Stimulated activated CD8-positive, alpha-beta memory T cell treated with anti-CD3 and anti-CD28 coated beads, Interleukin-15, amount 100 ng/mL, for 24 hours (primary cell): ENCODE data around the gene ZBTB7C.
"Not testable (repeated sequence)": the region's sequence is repeated elsewhere in the genome, so short reads cannot be mapped to it uniquely, and the experiment has no call there.

ENCODE experiments used
- DNase-seq: peaks from one replicate; pipeline ENCODE4 v3.0.0-alpha.2; 2020; ENCODE audit warnings: low read depth

Gene ZBTB7C

DNA sequence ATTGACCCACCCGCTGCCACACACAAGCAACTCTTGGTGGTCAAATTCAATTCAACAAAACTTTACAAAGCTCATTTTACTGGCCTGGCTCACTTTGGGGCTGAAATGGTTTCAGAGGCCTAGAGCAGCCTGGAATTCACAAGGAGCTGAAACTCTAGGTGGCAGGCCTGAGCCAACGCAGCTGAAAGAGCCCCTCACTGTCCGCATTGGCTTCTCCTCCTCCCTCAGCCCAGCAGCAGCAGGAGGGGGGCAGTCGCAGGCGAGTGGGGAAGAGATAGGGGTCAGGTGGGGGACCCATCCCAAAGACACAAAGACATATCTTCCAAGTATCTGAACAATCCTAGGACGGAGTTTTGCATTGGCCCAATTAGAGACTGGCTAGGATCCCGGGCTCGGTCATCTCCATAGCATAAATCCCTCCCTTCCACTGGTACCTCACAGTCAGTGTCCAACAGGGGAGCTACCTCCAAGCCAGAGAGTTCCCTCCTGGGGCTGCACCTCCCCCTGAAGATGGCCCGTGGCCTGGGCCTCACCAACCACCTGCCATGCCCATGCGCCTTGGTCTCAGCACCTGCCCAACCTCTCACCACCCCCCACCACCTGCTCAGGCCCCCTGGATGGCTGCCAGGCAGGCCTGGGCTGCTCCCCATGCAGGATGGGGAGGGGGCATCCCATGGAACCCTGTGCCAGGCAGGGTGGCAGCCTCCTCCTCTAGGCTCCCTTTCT, 113.4 kb downstream of the ZBTB7C start:
- no peak for DNase-seq

DNA sequence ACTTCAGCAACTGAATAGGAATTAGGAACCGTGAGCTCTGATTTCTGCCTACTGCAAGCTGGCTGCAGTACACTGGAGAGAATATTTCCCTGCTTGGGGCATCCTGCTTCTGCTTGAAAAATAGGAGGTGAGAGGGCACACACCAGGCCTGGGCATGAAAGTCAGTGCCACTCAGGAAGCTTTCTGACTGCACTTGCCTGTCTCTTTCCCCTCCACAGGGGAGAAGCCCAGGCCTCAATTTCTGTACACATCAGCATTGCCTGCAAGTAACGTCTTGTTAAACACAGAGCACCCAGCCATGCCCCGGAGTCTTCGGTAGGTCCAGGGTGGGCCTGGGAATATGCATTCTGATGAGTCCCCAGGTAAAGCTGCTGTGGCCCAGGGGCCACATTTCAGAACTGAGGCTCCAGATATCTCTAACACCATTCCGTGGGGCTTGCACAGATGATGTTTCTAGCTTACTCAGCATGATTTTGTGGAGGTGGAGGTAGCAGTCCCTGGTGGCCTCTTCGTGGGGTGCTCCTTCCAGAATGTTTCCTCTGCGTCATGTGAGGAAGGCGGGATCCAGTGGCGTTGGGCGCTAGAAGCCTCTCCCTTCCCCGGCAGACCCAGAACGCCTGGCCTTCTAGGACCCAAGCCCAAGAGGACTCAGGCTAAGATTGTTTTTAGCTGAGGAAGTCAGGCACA, 114.1 kb downstream of the ZBTB7C start:
- DNase-seq = no peak

DNA sequence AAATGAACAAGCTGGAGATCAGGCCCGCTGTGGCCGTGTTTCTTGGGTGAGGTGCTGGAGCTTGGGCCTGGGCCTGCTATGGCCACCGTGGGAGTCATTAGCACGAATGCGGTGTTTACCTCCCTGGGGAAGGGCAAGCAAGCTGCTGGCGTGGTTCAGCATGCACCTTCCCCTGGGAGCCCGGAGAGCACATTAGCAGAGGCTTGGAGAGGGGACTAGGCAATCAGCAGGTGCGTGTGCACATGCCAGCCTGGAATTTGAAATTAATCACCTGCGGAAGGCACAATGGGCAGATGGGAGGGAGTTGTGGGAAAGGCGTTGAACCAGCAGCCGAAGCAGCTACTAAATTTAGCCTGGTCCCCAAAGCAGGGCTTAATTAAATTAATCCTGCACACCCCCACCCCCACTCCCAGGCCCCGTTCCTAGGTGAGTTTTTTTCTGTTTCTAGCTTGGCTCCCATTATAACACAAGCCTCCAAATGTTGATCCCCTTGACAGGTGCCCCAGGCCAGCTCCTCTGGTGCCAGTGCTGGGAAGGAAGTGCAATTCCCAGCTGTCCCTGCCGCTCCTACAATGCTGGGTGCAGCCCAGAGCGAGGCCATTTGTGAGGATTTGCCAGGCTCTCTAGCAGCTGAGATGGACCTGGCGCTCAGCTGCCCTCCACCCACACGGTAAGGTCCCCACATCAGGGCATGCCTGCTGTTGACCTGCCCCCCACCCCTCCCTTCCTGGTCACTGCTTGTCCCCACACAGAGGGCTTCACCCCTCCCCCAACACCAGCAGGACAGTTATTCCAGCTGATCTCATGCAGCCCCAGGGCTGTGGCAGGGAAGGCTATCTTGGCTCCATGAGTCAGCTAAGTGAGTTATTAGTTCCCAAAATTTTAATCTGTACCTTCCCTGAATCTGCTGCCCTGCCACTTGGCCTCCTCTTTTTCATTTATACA, 115.0 kb downstream of the ZBTB7C start:
- no peak for DNase-seq

DNA sequence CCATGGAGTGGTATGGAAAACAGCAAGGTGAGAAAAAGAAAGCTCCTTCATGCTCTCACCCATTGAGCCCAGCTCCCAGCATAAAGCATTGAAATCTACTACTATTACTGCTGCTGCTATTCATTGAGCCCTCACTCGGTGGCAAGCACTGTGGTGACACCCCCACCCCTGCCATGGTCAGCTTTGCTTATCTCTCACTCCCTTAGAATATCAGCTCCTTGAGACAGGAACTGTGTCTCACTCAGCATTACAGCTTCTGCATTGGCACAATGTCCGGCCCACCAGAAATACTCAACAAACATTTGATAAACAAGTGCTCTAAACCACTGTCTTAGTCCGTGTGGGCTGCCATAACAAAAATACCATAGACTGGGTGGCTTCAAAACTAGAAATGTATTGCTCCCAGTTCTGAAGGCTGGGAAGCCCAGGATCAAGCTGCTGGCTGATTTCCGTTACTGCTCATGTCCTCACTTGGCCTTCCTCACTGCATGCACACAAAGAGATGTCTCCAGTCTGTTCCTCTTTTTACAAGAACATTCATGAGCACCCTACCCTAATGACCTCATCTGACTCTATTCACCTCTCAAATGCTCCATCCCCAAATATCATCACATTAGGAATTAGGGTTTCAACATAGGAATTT, 116.3 kb downstream of the ZBTB7C start:
- no peak for DNase-seq

DNA sequence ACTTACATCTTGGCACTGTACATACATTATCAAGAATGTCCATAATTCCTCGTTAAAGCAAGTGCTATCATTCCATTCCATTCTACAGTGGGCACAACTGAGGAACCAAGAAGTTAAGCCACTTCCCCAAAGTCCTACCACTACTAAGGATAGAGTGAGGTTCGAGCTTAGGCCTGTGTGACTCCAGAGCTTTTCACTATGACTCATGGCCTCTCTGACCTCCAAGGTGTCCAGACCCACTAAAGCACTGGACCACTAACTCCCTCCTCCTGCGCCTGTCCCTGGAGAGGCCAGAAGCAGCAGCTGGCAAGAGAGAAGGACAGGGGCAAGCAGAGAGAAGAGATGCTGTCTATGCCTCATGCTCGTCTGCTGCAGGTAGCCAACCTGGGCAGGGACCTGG, 117.0 kb downstream of the ZBTB7C start:
- DNase-seq = no peak

DNA sequence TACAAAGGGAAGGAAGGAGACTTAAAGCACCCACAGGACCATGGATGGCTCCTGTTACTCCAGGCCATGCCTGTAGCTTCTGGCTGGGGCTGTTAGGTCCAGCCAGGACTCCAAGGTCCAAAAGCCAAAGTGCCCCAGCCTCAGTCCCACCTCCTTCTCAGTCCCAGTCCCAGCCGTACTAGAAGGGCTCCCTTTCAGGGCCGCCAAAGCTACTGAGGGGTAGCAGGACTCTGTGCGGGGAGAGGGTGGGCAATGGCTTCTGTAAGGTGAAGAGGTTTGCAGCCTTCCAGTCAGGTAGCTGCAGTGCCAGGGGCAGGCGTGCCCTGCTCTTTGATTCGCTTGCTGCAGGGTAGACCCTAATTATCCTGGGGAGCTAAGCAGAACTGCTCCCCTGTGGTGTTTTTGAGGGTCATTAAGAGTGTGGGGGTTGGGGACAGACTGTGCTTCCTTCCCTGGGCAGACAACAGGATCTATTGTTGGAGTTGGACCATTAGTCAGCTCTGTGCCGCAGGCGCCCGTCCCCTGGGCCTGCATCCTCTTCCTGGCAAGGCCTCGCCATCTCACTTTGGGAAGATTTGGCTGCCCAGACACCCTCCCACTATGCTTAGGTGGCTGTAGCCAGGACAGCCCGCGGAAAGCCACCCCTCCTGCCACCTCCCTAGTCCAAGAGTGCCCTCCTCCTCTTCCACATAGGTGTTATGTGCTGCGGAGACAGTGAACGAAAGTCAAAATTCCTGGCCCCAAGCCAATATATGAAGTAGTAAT, 118.8 kb downstream of the ZBTB7C start:
- DNase-seq = no peak

DNA sequence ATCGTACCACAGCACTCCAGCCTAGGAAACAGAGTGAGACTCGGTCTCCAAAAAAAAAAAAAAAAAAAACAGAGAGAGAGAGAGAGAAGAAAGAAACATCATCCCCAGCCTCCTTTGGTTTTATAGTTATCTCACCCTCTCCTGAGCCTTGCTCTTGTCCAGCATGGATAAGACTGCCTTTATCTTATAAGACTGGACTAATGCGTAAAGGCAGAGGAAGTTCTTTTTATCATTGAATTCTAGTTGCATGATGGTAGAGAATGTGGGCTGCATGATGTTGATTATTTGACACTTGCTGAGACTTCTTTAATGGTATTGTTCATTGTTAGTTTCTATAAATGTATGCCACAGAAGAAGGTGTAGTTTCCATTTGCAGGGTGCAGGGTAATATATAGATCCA, 124.4 kb downstream of the ZBTB7C start:
- no peak for DNase-seq

DNA sequence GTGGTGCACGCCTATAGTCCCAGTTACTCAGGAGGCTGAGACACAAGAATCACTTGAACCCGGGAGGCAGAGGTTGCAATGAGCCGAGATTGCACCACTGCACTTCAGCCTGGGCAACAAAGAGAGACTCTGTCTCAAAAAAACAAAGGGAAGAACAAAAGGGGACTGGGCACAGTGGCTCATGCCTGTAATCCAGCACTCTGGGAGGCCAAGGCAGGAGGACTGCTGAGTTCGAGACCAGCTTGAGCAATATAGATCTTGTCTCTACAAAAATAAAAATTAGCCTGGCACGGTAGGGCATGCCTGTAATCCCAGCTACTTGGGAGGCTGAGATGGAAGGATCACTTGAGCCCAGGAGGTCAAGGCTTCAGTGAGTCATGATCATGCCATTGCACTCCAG, 125.2 kb downstream of the ZBTB7C start:
- not testable (repeated sequence) for DNase-seq

DNA sequence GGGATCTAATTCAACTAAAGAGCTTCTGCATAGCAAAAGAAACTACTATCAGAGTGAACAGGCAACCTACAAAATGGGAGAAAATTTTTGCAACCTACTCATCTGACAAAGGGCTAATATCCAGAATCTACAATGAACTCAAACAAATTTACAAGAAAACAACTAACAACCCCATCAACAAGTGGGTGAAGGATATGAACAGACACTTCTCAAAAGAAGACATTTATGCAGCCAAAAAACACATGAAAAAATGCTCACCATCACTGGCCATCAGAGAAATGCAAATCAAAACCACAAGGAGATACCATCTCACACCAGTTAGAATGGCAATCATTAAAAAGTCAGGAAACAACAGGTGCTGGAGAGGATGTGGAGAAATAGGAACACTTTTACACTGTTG, 127.7 kb downstream of the ZBTB7C start:
- not testable (repeated sequence) for DNase-seq

DNA sequence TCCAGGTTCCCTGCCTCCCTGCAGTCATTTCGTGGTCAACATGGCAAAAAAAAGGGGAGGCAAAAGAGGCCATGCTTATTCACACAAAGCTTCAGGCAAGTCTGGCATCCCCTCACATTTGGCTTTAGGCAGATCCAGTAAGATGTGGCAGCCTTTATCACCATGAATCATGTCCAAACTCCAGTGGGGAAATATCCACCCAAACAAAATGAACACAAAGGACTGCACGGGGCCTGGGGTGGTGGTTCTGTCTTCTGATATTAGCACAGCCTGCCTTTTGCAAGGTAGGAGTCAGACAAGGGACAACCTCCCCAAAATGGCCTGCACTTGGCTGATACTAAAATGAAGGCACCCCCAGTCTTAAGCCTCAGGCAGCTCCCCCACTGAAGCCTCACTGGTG, 129.9 kb downstream of the ZBTB7C start:
- no peak for DNase-seq

DNA sequence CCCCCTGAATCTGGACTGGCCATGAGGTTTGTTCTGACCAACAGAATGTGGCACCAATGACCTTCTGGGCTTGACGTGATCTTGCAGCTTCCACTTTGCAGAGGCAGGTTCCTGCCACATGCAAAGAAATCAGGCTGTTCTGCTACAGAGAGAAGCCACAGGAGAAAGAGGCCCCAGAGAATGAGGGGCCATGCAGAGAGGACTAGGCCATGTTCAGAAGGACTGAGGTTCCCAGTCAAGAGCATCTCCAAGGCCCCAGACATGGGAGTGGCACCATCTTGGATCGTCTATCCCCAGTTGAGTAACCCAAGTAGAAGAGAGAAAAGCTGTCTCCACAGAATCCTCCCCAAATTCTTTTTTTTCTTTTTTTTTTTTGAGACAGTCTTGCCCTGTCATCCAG, 131.1 kb downstream of the ZBTB7C start:
- DNase-seq = no peak

DNA sequence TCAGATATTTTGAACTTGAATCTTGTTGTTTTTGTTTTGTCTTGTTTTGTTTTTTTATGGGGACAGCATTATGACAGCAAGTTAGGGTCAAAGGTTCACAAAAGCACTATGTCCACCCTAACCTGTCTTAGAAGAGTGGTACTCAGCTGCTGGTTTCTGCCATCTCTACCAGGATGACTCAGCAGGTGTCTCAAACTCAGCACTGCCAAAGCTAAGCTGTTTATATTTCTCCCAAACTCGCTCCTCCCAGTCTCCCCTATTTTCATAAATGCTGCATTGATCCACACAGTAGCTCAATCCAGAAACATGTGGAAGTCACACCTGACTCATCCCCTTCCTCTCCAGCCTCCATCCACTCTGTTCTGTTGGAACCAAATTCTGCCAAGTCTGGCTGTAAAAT, 134.9 kb downstream of the ZBTB7C start:
- no peak for DNase-seq

DNA sequence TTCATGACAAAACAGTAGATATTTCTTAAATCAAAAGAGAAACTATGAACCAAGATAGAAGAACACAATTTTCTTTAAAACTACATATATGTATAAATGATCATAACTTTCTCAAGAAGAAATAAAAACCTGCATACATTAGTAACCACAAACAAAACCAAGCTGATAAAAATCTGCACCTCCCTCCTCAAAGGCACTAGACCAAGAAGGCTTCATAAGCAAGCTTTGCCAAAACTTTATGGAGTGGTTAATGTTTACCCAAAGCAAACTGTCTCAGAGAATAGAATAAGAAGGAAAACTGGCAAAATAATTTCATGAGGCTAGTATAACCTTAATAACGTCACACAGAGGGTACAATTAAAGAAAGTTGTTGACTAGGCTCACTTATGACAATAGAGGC, 138.3 kb downstream of the ZBTB7C start:
- DNase-seq = no peak

DNA sequence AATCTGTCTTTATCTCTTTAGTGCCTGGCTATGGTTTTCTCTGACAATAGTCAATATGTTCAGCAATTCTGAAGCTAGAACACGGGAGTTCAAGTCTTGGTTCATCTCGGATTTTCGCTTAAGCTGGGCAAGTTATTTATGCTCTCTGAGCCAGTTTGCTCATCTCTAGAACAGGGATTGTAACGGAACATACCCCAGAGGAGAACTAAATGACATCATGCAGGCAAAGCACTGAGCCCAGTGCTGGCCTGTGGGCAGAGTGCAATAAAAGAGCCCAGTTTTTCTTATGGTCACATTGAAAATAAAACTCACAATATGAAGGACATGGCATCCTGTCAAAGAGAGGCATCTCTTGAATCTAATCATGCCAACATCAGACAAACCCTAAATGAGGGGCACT, 143.9 kb downstream of the ZBTB7C start:
- no peak for DNase-seq

DNA sequence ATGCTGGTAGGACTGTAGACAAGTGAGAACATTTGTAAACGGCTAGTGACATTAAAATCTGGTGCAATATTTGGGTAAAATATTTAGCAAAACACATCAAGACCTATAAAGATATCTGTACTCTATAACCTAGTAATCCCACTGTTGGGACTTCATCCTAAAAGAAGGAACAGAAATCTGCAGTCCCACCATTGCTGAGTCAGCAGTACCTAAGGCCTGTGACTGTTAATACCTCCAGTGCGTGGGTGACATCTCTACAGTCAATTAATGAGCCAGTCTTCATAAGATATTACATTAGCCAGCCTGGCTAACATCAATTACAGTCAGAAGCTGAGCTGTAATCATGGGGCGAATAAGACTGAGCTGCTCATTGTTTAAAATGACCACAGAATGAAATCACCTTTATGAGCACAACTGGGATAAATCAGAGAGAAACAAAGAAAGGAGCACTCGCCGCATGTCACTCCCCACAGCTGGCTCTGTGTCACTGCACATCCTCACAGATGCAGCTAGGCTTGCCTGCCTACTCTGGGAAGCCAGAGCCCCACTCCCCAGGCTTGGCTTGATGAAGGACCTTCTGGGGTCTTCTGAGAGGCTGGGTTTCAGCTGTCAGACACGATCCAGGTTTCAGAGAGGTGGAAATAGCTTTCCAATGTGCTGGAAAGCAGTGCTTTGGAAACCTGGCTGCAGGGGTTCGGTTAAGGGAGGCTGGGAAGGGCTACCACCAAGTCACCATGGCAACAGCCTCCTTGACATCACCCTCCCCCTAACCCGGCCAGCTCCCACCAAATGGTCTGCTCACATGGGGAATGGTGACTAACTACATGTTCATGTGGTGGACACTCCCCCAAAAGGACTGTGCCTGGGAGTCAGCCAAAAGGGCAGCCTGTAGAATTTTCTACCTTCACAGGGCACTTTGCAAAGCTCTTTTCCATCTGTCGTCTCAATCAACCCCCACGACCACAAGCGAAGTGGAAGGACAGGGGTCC, 145.0 kb downstream of the ZBTB7C start:
- no peak for DNase-seq

DNA sequence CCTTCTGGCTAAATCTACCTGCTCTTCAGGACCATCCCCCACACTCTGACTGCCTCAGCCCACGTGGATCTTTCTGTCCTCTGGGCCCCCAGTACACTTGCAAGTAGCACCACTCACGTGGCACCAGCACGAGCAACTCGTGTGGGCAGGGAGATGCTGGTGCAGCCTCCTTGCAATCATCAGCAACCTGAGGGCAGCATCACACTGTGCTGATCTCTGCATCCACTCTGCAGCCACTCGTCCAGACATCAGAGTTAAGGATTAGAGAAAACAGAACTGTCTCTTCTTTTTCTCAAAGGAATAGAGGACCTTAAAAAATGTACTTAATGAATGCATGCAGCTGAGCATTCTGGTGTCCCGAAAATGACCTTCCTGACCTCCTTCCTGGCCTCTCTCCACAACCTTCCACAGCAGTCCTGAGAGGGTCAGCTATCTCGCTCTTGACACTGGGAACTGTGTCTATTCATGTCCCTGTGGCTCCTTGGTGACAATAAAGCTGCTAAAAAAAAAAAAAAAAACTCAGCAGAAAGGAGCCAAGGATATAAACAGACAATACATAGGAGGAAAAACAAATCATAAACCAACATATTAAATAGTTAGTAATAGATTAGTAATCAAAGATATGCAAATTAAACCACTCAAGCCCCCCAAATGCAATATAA, 145.9 kb downstream of the ZBTB7C start:
- no peak for DNase-seq

DNA sequence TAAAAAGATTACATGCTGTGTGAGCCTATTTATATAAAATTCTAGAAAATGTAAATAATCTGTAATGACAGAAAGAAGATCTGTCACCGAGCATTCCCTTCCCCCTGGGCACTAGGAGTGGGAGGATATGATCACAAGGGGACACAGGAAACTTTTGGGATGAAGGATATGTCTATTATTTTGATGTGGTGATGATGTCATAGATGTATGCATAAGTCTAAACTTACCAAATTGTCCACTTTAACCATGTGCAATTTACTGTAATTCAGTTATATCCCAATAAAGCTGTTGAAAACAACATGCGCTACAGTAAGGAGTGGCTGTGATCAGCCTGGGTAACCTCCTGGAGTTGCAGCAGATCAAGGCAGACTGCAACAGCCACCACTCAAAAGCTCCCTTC, 148.9 kb downstream of the ZBTB7C start:
- DNase-seq = no peak

DNA sequence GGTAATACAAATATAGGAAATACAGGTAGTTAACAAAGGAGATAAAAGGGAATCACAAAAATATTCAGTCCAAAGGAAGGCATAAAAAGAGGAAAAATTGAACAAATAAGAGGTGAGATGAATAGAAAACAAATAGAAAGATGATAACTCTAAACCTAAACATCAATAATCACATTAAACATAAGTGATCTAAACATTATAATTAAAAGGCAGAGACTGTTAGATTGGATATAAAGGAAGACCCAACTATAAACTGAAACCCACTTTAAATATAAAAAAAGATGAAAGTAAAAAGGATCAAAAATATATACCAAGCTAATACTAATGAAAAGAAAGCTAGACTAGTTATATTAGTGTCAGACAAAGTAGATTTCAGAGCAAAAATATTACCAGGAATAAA, 152.3 kb downstream of the ZBTB7C start:
- DNase-seq = no peak

DNA sequence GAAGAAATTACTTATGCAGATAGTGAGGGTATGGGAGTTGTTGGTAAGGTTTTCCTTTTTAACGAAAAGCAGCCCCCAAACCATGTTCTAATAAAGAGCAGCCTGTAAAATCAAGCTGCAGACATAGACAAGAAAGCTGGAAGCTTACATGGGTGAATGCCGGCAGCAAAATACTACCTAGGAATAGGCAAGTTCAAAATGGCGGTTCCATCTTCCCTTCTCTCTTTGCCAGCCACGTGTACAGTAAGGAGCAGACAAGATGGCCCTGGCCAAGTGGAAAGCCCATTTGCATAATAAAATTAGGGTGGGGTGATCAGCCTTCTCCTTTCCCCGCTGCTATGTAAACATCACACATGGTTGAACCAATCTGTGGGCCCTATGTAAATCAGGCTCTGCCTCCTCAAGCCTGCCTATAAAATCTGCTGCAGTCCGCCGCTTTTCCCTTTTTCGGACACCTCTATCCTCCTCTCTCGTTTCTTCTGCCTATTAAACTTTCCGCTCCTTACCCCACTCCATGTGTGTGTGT, 155.0 kb downstream of the ZBTB7C start:
- no peak for DNase-seq

DNA sequence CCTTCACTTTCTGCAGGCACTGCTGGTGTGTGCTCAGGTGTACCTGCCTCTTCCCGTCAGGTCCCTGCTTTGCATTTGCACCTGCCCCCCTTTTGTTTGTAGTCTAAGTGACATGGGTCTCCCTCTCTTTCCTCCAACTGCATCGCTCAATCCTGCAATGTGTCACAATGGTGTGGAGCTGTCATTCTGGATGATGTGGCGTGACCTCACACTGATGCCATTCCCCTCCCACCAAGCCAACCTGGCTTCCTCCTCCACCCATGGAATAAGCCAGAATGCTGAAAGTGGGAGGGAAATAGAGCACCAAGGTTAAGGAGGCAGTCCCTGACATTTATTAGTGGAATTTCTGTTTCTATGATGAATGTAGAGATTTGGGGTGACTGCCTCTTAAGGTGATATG, 156.7 kb downstream of the ZBTB7C start:
- no peak for DNase-seq
